SH-SY5Y (cell line): ENCODE measurements around the gene KANK4.

Source experiments
- GATA2 ChIP-seq: IDR thresholded peaks from 2 replicates; pipeline ENCODE4 v1.6.1; 2011; ENCODE audit warnings: mild to moderate bottlenecking, low read depth, low read length
- GATA3 ChIP-seq: IDR thresholded peaks from 2 replicates; pipeline ENCODE4 v1.6.1; 2011; ENCODE audit warnings: low read depth, mild to moderate bottlenecking, low read length, moderate library complexity

Gene KANK4

GRCh38 chr1:62346886-62347285 is 27.7 kb upstream of the KANK4 start:
- no peak for TF ChIP-seq GATA2
- TF ChIP-seq GATA3, result no peak

- no peak for TF ChIP-seq GATA3
- TF ChIP-seq GATA2, result no peak
These were observed 24.7 kb upstream of the KANK4 start for GRCh38 chr1:62343911-62344310.

- TF ChIP-seq GATA3, result no peak
- TF ChIP-seq GATA2, result no peak
These were observed 23.0 kb upstream of the KANK4 start for GRCh38 chr1:62342270-62342669.

GRCh38 chr1:62341615-62342014 is 22.4 kb upstream of the KANK4 start:
- no peak for TF ChIP-seq GATA3
- no peak for TF ChIP-seq GATA2

GRCh38 chr1:62341089-62341488 is 21.9 kb upstream of the KANK4 start:
- TF ChIP-seq GATA3 (no peak), GATA2 (no peak)

GRCh38 chr1:62337706-62338631 is 18.7 kb upstream of the KANK4 start:
- TF ChIP-seq GATA2 (no peak), GATA3 (no peak)

GRCh38 chr1:62336995-62337705 is 17.9 kb upstream of the KANK4 start:
- TF ChIP-seq GATA2 (no peak), GATA3 (no peak)

GRCh38 chr1:62336638-62336994 is 17.4 kb upstream of the KANK4 start:
- no peak for TF ChIP-seq GATA2
- TF ChIP-seq GATA3, result no peak

GRCh38 chr1:62335656-62336055 is 16.4 kb upstream of the KANK4 start:
- TF ChIP-seq GATA2 (no peak), GATA3 (no peak)

- TF ChIP-seq GATA3 (no peak), GATA2 (no peak)
These were observed 15.3 kb upstream of the KANK4 start for GRCh38 chr1:62334434-62334985.

GRCh38 chr1:62333441-62333840 is 14.2 kb upstream of the KANK4 start:
- TF ChIP-seq GATA2 (no peak), GATA3 (no peak)

GRCh38 chr1:62327360-62328055 is 8.3 kb upstream of the KANK4 start:
- TF ChIP-seq GATA2 (no peak), GATA3 (no peak)

- no peak for TF ChIP-seq GATA3
- TF ChIP-seq GATA2, result no peak
These were observed 6.4 kb upstream of the KANK4 start for GRCh38 chr1:62325681-62326080.

GRCh38 chr1:62325081-62325480 is 5.8 kb upstream of the KANK4 start:
- TF ChIP-seq GATA3 (no peak), GATA2 (no peak)

GRCh38 chr1:62321446-62321845 is 2.2 kb upstream of the KANK4 start:
- no peak for TF ChIP-seq GATA2
- no peak for TF ChIP-seq GATA3
